HepG2 (cell line): ENCODE results near the gene CTNNA1. TPM values are rescaled to one million over a fixed set of nuclear protein-coding genes. Genes with fewer than 3 reads are reported as not detected.

Source experiments
- ATAC-seq: fragments of 200-7000 bp; cut with Tn5 transposase; 3 replicates; pipeline ENCODE4 v1.9.1; 2020; ENCODE audit warnings: mild to moderate bottlenecking, moderate library complexity
- BruUV-seq: library from RNA; stranded (reverse); fragments of 400-500 nt; replicated peaks from 2 replicates; lab custom pipeline; 2021; lab: Mats Ljungman, UMichigan
- CTCF ChIA-PET: fragments of 300-600 bp; formaldehyde crosslinking; extraction: SDS; loops from one replicate; lab custom pipeline; 2021; ENCODE audit warnings: low total read pairs, inconsistent platforms, low intra/inter-chr PET ratio; lab: Yijun Ruan, JAX
- POLR2A ChIA-PET: fragments of 350-600 bp; sonication (Branson Sonifier 250); formaldehyde crosslinking; loops from one replicate; lab custom pipeline; 2020; ENCODE audit warnings: antibody characterized with exemption, inconsistent platforms; lab: Yijun Ruan, JAX
- DNase-seq: peaks from one replicate; pipeline ENCODE4 v3.0.0-alpha.2; 2015; ENCODE audit warnings: low spot score
- FAIRE-seq: peaks from 3 replicates; lab custom pipeline; 2011; peaks lifted over from hg19 to GRCh38; lab: Jason Lieb, UNC
- H2AFZ ChIP-seq: one replicate; pipeline ENCODE4 v1.6.1; 2011; ENCODE audit warnings: low read length, inconsistent platforms
- H3K27ac ChIP-seq: fragments of 300-600 bp; 3 replicates; pipeline ENCODE4 v1.8.0; 2011; ENCODE audit warnings: mixed run types, mild to moderate bottlenecking, mixed read lengths, low read length, inconsistent platforms; ENCODE audit not compliant: insufficient read depth; ENCODE audit errors: extremely low read length
- H3K27me3 ChIP-seq, 2 experiments: fragments of 200-600 bp in 1 of 2; 2 replicates in 1 of 2; 3 replicates in 1 of 2; pipeline versions ENCODE4 v1.6.0 to v1.8.0; 2011; ENCODE audit warnings: low read length in 2 of 2, mild to moderate bottlenecking in 2 of 2, moderate library complexity in 2 of 2, inconsistent platforms in 1 of 2; ENCODE audit not compliant: insufficient read depth in 2 of 2, control insufficient read depth in 1 of 2
- H3K36me3 ChIP-seq, 2 experiments: fragments of 200-600 bp in 1 of 2; replicated peaks in 1 of 2; 2 replicates in 1 of 2; 3 replicates in 1 of 2; pipeline versions ENCODE4 v1.5.1 to v1.8.0; 2011; ENCODE audit warnings: low read length in 2 of 2, inconsistent platforms in 1 of 2; ENCODE audit not compliant: insufficient read depth in 2 of 2, control insufficient read depth in 1 of 2
- H3K4me1 ChIP-seq: 2 replicates; pipeline ENCODE4 v1.5.1; 2012; ENCODE audit warnings: low read length, inconsistent platforms; ENCODE audit not compliant: insufficient read depth
- H3K4me2 ChIP-seq: 2 replicates; pipeline ENCODE4 v1.6.0; 2011; ENCODE audit warnings: low read depth, low read length, inconsistent platforms
- H3K4me3 ChIP-seq, 3 experiments: fragments of 200-600 bp in 1 of 3; sonication (generic), shearing (Covaris generic) in 1 of 3; replicated peaks in 1 of 3; 2 replicates each; pipeline ENCODE4 v1.5.1; 2011 to 2016; ENCODE audit warnings: low read length in 3 of 3, inconsistent platforms in 2 of 3, low read depth in 2 of 3, mild to moderate bottlenecking in 2 of 3, control low read depth in 1 of 3, mixed read lengths in 1 of 3; ENCODE audit not compliant: insufficient read depth in 1 of 3
- H3K79me2 ChIP-seq: one replicate; pipeline ENCODE4 v1.6.1; 2011; ENCODE audit warnings: low read length, inconsistent platforms; ENCODE audit not compliant: insufficient read depth
- H3K9ac ChIP-seq: 2 replicates; pipeline ENCODE4 v1.6.0; 2011; ENCODE audit warnings: mild to moderate bottlenecking, low read depth, low read length, inconsistent platforms; ENCODE audit not compliant: insufficient read depth
- H3K9me3 ChIP-seq: 2 replicates; pipeline ENCODE4 v1.5.1; 2012; ENCODE audit warnings: mild to moderate bottlenecking, low read length
- H4K20me1 ChIP-seq: 2 replicates; pipeline ENCODE4 v1.6.0; 2011; ENCODE audit warnings: inconsistent platforms, mild to moderate bottlenecking, low read length, moderate library complexity; ENCODE audit not compliant: insufficient read depth
- FOXC1 ChIP-seq: sonication (generic); formaldehyde crosslinking; IDR thresholded peaks from 2 replicates; pipeline ENCODE4 v1.8.0; 2022; ENCODE audit warnings: mild to moderate bottlenecking, missing genetic modification reagents, borderline replicate concordance
- HNRNPLL ChIP-seq: fragments of 200-400 bp; formaldehyde crosslinking; IDR thresholded peaks from 2 replicates; pipeline ENCODE4 v1.6.1; 2017; ENCODE audit warnings: mild to moderate bottlenecking, low read depth, low read length; ENCODE audit not compliant: poor library complexity, severe bottlenecking
- HOXD1 ChIP-seq: sonication (generic); formaldehyde crosslinking; IDR thresholded peaks from 2 replicates; pipeline ENCODE4 v1.5.0; 2020; ENCODE audit warnings: missing genetic modification reagents
- POLR2A ChIP-seq, 2 experiments: IDR thresholded peaks; 2 replicates each; pipeline ENCODE4 v1.6.1; 2011; ENCODE audit warnings: low read depth in 2 of 2, low read length in 2 of 2, mild to moderate bottlenecking in 1 of 2, moderate library complexity in 1 of 2; ENCODE audit not compliant: insufficient read depth in 1 of 2
- ZKSCAN1 ChIP-seq: fragments of 150-350 bp; IDR thresholded peaks from 2 replicates; pipeline ENCODE4 v1.6.1; 2014; ENCODE audit warnings: low read length
- ZNF138 ChIP-seq: sonication (generic); formaldehyde crosslinking; IDR thresholded peaks from 2 replicates; pipeline ENCODE4 v1.5.0; 2020; ENCODE audit warnings: mild to moderate bottlenecking, low read depth, missing genetic modification reagents
- ZNF562 ChIP-seq: sonication (generic); formaldehyde crosslinking; IDR thresholded peaks from 2 replicates; pipeline ENCODE4 v1.8.0; 2022; ENCODE audit warnings: missing genetic modification reagents, borderline replicate concordance
- ZNF788 ChIP-seq: sonication (generic); formaldehyde crosslinking; IDR thresholded peaks from 2 replicates; pipeline ENCODE4 v1.5.0; 2020; ENCODE audit warnings: mild to moderate bottlenecking, missing genetic modification reagents, borderline replicate concordance
- WGBS: methylation state at CpG from one replicate; pipeline ENCODE4 v1.1.6; 2017; ENCODE audit warnings: low lambda C conversion rate; 5-methylcytosine and 5-hydroxymethylcytosine counted together
- in situ Hi-C: cut with HindIII; loops from 2 replicates; pipeline ENCODE4 v1.10.0; 2017; ENCODE audit warnings: low pct_unique_long_range_greater_than_20kb; ENCODE audit not compliant: extremely low pct_ligation_motif_present
- intact Hi-C: fragments of 100-400 bp; cut with micrococcal nuclease; formaldehyde crosslinking; loops from one replicate; pipeline ENCODE4 v1.10.0; 2022; ENCODE audit not compliant: unreplicated experiment
- polyA plus RNA-seq, 8 experiments: library from polyadenylated mRNA; depleted of rRNA in 3 of 8; stranded (reverse) in 7 of 8; unstranded in 1 of 8; fragments of >200 nt; fragmentation: Illumina TruSeq in 4 of 8; extraction: Trizol in 4 of 8; gene quantifications; 2 replicates each; pipeline versions ENCODE4 v1.2.1 to v1.2.3, GENCODE V29; 2011 to 2016; ENCODE audit warnings: low read depth in 4 of 8, missing spikeins in 1 of 8, mixed read lengths in 1 of 8; ENCODE audit not compliant: insufficient read depth in 1 of 8
- total RNA-seq, 5 experiments: library from RNA; depleted of rRNA; stranded (reverse); fragments of >200 nt; fragmentation: Illumina TruSeq; extraction: Trizol; gene quantifications; 2 replicates each; pipeline ENCODE4 v1.2.3, GENCODE V29; 2016; ENCODE audit warnings: low read depth in 1 of 5
- TF ChIP-seq, protein P1 (sequence below), 2 experiments: sonication (generic) in 1 of 2; formaldehyde crosslinking in 1 of 2; IDR thresholded peaks; 2 replicates each; pipeline versions ENCODE4 v1.4.0 to v1.6.1; 2018 to 2020; ENCODE audit warnings: missing genetic modification reagents in 2 of 2, borderline replicate concordance in 1 of 2, low read depth in 1 of 2, mild to moderate bottlenecking in 1 of 2, missing biosample characterization in 1 of 2
- TF ChIP-seq, protein P2 (sequence below): sonication (generic); formaldehyde crosslinking; IDR thresholded peaks from 2 replicates; pipeline ENCODE4 v1.5.1; 2020; ENCODE audit warnings: mild to moderate bottlenecking, missing genetic modification reagents, moderate library complexity
- TF ChIP-seq, protein P3 (sequence below): sonication (generic); formaldehyde crosslinking; IDR thresholded peaks from 2 replicates; pipeline ENCODE4 v1.8.1; 2023; ENCODE audit warnings: mild to moderate bottlenecking, inconsistent platforms, moderate library complexity, missing genetic modification reagents, borderline replicate concordance

CTNNA1 gene
- total and polyA plus RNA-seq, 2 of the 13 experiments (the other 11 are each of a cell fraction or from before 2014, with no cell fraction given), result 66.8 to 162 TPM

DNA sequence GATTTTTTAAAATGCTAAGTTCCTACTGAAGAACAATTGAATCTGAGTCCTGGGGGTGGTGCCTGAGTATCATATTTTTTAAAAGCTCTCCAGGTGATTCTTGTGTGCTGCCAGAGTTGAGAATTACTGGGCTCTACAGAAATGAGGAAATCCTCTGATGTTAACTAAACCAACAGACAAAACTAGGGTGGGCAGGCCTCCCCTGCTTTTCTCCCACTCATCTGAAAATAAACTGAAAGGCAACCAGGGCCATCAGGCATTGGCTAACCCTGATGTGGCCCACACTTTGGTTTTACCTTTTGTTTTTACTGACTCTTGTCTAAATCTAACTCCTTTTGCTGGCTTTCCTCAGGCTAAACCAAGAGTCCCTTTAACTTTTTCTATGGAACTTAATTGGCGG lies 13.3 kb upstream of the CTNNA1 start:
- H3K9ac ChIP-seq, result no peak overlapping the region
- H3K36me3 ChIP-seq, result no peaks in the 10 kb centered on the region
- no peaks in the 10 kb centered on the region for H3K27me3 ChIP-seq
- DNase-seq (no peak), ATAC-seq (no peak), FAIRE-seq (no peak)
- no peaks in the 10 kb centered on the region for H3K9me3 ChIP-seq
- peak overlapping the region; percentile 42 for H2AFZ ChIP-seq
- ChIA-PET POLR2A (no interaction called here), CTCF (no interaction called here)
- TF ChIP-seq HOXD1 (CRISPR knock-in tag) (no peak), POLR2A (IDR thresholded peaks at IDR 0.05; ENCODE audit: insufficient read depth in 1 of 2, low read depth in 2 of 2, low read length in 2 of 2) (no peak), ZKSCAN1 (no peak), FOXC1 (CRISPR knock-in tag) (no peak), ZNF138 (CRISPR knock-in tag) (no peak), ZNF562 (no peak), ZNF788 (CRISPR knock-in tag) (no peak), HNRNPLL (no peak)
- H4K20me1 ChIP-seq, result no peaks in the 10 kb centered on the region
- no peaks in the 10 kb centered on the region for H3K79me2 ChIP-seq
- H3K4me1 ChIP-seq, result peaks cover 36% of the 10 kb centered on the region
- in situ Hi-C loops (no loop called here), intact Hi-C loops (no loop called here)
- WGBS, result 89% methylated on average over 1 of the region's 1 CpG
- no TSS peak for BruUV-seq
- H3K27ac ChIP-seq, result no peak overlapping the region
- H3K4me3 ChIP-seq, result no peak overlapping the region
- no peak overlapping the region for H3K4me2 ChIP-seq

DNA sequence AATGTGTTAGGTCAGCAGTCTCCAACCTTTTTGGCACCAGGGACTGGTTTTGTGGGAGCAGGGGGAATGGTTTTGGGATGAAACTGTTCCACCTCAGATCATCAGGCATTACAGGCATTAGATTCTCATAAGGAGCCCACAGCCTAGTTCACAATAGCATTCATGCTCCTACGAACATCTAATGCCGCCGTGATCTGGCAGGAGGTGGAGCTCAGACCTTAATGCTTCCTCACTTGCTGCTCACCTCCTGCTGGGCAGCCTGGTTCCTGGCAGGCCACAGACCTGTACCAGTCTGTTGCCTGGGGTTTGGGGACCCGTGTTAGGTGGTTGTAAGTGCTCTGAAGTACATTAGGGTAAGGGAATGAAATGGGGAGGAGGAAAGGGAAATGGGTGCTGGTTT lies 9.7 kb upstream of the CTNNA1 start:
- WGBS, result 11% methylated on average over 4 of the region's 4 CpGs
- in situ Hi-C loops, result no loop called here
- Histone ChIP-seq H3K4me3 (no peak overlapping the region), H4K20me1 (no peaks in the 10 kb centered on the region), H2AFZ (no peak overlapping the region), H3K4me2 (peak overlapping the region; percentile 82), H3K79me2 (no peaks in the 10 kb centered on the region), H3K27me3 (no peaks in the 10 kb centered on the region), H3K36me3 (no peaks in the 10 kb centered on the region), H3K4me1 (peaks cover 39% of the 10 kb centered on the region), H3K27ac (no peak overlapping the region), H3K9me3 (no peaks in the 10 kb centered on the region), H3K9ac (no peak overlapping the region)
- intact Hi-C loops, result no loop called here
- POLR2A ChIA-PET, result interaction anchor here (0.6 to 1.0 kb wide), 2 partner anchors 9 to 14 kb away, joined by 3 read pairs; no protein-coding TSS in a partner anchor
- peak; percentile 85 for ATAC-seq
- no peak for DNase-seq
- BruUV-seq, result no TSS peak
- FAIRE-seq, result no peak
- CTCF ChIA-PET, result no interaction called here
- TF ChIP-seq, protein P1, sequence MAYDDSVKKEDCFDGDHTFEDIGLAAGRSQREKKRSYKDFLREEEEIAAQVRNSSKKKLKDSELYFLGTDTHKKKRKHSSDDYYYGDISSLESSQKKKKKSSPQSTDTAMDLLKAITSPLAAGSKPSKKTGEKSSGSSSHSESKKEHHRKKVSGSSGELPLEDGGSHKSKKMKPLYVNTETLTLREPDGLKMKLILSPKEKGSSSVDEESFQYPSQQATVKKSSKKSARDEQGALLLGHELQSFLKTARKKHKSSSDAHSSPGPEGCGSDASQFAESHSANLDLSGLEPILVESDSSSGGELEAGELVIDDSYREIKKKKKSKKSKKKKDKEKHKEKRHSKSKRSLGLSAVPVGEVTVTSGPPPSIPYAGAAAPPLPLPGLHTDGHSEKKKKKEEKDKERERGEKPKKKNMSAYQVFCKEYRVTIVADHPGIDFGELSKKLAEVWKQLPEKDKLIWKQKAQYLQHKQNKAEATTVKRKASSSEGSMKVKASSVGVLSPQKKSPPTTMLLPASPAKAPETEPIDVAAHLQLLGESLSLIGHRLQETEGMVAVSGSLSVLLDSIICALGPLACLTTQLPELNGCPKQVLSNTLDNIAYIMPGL (CRISPR knock-in tag; IDR thresholded peaks at IDR 0.05; ENCODE audit: borderline replicate concordance in 1 of 2, low read depth in 1 of 2), result no peak
- TF ChIP-seq, protein P2, sequence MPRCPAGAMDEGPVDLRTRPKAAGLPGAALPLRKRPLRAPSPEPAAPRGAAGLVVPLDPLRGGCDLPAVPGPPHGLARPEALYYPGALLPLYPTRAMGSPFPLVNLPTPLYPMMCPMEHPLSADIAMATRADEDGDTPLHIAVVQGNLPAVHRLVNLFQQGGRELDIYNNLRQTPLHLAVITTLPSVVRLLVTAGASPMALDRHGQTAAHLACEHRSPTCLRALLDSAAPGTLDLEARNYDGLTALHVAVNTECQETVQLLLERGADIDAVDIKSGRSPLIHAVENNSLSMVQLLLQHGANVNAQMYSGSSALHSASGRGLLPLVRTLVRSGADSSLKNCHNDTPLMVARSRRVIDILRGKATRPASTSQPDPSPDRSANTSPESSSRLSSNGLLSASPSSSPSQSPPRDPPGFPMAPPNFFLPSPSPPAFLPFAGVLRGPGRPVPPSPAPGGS (CRISPR knock-in tag), result no peak
- TF ChIP-seq, protein P3, sequence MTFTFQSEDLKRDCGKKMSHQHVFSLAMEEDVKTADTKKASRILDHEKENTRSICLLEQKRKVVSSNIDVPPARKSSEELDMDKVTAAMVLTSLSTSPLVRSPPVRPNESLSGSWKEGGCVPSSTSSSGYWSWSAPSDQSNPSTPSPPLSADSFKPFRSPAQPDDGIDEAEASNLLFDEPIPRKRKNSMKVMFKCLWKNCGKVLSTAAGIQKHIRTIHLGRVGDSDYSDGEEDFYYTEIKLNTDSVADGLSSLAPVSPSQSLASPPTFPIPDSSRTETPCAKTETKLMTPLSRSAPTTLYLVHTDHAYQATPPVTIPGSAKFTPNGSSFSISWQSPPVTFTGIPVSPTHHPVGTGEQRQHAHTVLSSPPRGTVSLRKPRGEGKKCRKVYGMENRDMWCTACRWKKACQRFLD, result no peak
